ENCODE data around the gene METTL14.
"Not testable (repeated sequence)": the region's sequence is repeated elsewhere in the genome, so short reads cannot be mapped to it uniquely, and the experiment has no call there.

GRCh38 chr4:118636126-118636525 lies 49.1 kb upstream of the METTL14 start:
- TF ChIP-seq CTCF, POLR2A, POLR2AphosphoS5 (IDR thresholded peaks at IDR 0.05): not testable (repeated sequence)

All from prostate gland (tissue), 2 donors.